Ascending aorta (tissue), 2 donors: ENCODE results near the gene ZBTB4. TPM values are rescaled to one million over a fixed set of nuclear protein-coding genes. Genes with fewer than 3 reads are reported as not detected.

Experiments used
- DNase-seq, 2 donors: peaks; one replicate each; pipeline ENCODE4 v3.0.0-alpha.2; 2019; ENCODE audit warnings: low spot score in 2 of 2
- H3K27ac ChIP-seq, 2 donors: fragments of 200-600 bp; sonication (generic); one replicate each; pipeline ENCODE4 v1.5.1; 2016 to 2017; ENCODE audit warnings: mild to moderate bottlenecking in 1 of 2
- H3K27me3 ChIP-seq: fragments of 200-600 bp; sonication (generic); one replicate; pipeline ENCODE4 v1.5.1; 2017
- H3K36me3 ChIP-seq, 2 donors: fragments of 200-600 bp; sonication (generic); one replicate each; pipeline ENCODE4 v1.5.1; 2016
- H3K4me1 ChIP-seq, 2 donors: fragments of 200-600 bp; sonication (generic); one replicate each; pipeline ENCODE4 v1.5.1; 2016 to 2017; ENCODE audit warnings: mild to moderate bottlenecking in 1 of 2
- H3K4me3 ChIP-seq, 2 donors: fragments of 200-600 bp; sonication (generic); one replicate each; pipeline ENCODE4 v1.5.1; 2016 to 2017; ENCODE audit warnings: mild to moderate bottlenecking in 1 of 2
- H3K9me3 ChIP-seq, 2 donors: fragments of 200-600 bp; sonication (generic); one replicate each; pipeline ENCODE4 v1.5.1; 2016
- intact Hi-C: fragments of 100-400 bp; cut with DNase I; formaldehyde crosslinking; loops from one replicate; pipeline ENCODE4 v1.15.1; 2023
- total RNA-seq: library from RNA; depleted of rRNA; stranded (reverse); fragments of >200 nt; gene quantifications from one replicate; pipeline ENCODE4 v1.1.0, GENCODE V29; 2016
- TF ChIP-seq, protein P1 (sequence below), 3 experiments: fragments of 200-600 bp in 2 of 3; fragments of 450-650 bp in 1 of 3; sonication (generic) in 2 of 3; IDR thresholded peaks; one replicate each; pipeline ENCODE4 v1.5.1; 2016 to 2019; ENCODE audit warnings: antibody characterized with exemption in 3 of 3, mild to moderate bottlenecking in 1 of 3, moderate library complexity in 1 of 3

The ZBTB4 gene
- total RNA-seq, 1 donor from 2014 or later: 67.9 TPM

DNA sequence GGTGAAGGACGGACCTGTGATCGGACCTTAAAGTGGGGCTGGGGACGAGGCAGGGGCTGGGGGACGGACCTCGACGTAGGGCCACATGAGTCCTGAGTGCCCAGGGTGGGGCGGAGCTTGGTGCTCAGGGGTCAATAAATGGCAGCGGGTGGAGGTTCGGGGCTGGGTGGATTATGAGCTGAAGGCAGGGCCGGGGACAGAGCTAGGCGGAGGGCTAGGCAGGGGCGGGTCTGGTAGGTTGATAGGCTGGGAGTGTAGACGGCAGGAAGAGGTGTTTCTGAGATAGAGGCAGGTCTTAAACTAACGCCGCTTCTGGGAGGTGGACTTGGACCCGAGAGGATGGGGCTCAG, 33.8 kb downstream of the ZBTB4 start:
- TF ChIP-seq, protein P1, sequence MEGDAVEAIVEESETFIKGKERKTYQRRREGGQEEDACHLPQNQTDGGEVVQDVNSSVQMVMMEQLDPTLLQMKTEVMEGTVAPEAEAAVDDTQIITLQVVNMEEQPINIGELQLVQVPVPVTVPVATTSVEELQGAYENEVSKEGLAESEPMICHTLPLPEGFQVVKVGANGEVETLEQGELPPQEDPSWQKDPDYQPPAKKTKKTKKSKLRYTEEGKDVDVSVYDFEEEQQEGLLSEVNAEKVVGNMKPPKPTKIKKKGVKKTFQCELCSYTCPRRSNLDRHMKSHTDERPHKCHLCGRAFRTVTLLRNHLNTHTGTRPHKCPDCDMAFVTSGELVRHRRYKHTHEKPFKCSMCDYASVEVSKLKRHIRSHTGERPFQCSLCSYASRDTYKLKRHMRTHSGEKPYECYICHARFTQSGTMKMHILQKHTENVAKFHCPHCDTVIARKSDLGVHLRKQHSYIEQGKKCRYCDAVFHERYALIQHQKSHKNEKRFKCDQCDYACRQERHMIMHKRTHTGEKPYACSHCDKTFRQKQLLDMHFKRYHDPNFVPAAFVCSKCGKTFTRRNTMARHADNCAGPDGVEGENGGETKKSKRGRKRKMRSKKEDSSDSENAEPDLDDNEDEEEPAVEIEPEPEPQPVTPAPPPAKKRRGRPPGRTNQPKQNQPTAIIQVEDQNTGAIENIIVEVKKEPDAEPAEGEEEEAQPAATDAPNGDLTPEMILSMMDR (IDR thresholded peaks at IDR 0.05): no peak
- Histone ChIP-seq H3K27me3 (peaks cover 4% of the 10 kb centered on the region), H3K4me3 (peak overlapping the region; percentile 60 to 62), H3K36me3 (no peaks in the 10 kb centered on the region), H3K27ac (no peak overlapping the region), H3K4me1 (peaks cover 10 to 21% of the 10 kb centered on the region in 2 donors), H3K9me3 (no peaks in the 10 kb centered on the region)
- DNase-seq: no peak
- intact Hi-C loops: no loop called here

DNA sequence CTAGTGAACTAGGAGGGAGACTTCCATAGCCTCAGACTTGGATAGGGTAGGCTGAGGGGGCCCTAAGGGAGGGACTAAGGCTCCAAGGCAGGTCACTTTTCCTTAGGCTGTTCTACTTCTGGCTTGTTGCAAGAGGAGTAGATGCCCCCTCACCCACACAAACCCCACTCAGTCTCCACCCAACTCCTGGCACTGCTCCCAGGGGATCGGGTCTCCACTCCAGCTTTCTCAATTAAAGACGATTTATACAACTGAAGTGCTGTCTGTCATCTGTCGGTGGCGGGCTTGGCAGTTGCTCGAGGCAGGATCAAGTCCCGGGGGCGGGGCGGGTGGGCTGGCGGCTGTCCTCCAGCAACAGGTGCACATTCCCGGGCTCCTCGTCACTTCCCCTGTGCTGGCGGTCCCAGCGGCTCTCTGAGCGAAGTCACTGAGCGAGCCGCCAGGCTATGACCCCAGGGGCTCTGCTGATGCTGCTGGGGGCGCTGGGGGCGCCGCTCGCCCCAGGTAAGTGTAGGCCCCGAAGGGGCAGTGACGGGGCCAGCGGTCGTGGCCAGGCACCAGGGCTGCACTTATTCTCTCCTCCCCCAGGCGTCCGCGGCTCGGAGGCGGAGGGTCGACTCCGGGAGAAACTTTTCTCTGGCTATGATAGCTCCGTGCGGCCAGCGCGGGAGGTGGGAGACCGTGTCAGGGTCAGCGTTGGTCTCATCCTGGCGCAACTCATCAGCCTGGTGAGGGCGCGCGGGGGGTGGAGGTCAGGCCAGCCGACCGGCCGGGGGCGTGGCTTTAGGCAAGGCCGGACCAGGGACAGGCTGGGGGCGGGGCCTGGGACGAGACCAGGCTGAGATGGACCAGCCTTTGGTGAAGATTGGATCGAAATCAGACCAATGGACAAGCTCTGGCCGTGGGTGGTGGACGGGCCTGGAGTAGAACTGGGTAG, 34.5 kb downstream of the ZBTB4 start, which contains the start of gene CHRNB1:
CHRNB1 (plus strand) TSS at position 380 of the 937 bp plus-strand sequence; CDS start at position 447, 67 bp downstream.
- peak; percentile 44 to 84 for DNase-seq
- Histone ChIP-seq H3K27ac (peak within 1 kb of the TSS in 1 of 2 donors; percentile 34), H3K9me3 (no peaks in the 10 kb centered on the region), H3K27me3 (peaks cover 5% of the 10 kb centered on the region), H3K4me3 (peak within 1 kb of the TSS; percentile 60 to 62), H3K4me1 (peaks cover 15 to 27% of the 10 kb centered on the region in 2 donors), H3K36me3 (no peaks in the 10 kb centered on the region)
- intact Hi-C loops: no loop called here
- TF ChIP-seq, protein P1 (IDR thresholded peaks at IDR 0.05): peak in 2 of 3 experiments; percentile 5

DNA sequence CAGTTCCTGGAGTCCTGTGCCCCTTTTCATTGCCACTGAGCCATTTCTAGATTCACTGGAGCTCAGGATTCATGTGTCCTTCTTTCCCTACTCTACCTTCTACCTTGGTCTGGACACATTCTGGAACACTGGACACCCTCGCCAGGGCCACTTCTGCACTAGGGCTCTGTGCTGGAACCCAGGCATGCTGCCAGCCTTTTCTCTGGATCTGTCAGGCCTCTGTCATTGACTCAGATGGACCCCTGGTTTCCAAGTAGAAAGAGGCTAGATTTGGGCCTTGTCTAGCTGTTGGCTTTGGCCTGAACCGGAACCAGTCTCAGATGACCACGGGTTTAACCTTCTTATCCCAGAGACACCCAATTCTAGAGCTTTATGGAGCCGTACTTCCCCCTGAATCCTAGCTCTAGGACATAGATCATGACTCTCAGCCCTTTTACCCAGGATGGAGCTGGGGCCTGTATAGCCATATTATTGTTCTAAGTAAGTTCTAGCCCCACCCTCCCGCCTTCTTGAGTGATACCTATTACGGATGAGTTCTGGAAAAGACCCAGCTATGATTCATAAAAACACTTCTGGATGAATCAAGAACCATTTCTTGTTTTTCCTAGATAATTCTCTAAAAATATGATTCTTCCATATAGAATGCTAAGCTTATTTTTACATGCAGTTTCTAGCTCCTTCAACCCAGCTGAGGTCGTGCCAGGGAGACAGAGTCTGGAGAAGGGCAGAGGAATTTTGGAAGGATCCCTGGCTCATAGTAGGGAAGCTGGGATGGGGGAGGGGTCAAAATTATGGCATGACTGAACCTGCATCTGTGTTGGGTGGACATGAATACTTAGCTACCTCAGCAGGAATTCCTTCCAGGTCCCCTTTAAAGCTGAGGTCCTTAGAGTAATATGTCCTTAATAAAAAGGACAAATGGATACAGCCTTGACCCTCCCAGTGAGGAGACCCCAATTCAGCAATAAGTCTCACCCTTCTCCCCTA, 35.6 kb downstream of the ZBTB4 start:
- Histone ChIP-seq H3K27me3 (peaks cover 16% of the 10 kb centered on the region), H3K36me3 (no peaks in the 10 kb centered on the region), H3K4me3 (no peak overlapping the region), H3K9me3 (no peaks in the 10 kb centered on the region), H3K27ac (peak overlapping the region in 1 of 2 donors; percentile 34), H3K4me1 (peaks cover 15 to 35% of the 10 kb centered on the region in 2 donors)
- TF ChIP-seq, protein P1 (IDR thresholded peaks at IDR 0.05): no peak
- DNase-seq: no peak
- intact Hi-C loops: no loop called here

DNA sequence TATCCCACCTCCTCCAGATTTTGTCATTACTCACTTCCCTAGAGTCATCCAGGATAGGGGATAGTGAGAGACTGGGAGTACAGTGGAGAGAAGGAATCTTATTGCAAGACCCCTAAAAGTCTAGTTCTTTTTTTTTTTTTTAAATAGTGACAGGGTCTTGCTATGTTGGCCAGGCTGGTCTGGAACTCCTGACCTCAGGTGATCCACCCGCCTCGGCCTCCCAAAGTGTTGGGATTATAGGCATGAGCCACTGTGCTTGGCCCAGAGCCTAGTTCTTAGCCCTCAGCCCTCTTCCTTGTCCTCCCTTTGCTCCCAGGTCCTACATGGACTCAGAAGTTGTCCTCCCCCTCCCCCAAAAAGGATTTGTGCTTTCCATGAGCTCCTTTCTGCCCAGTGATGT, 37.3 kb downstream of the ZBTB4 start:
- Histone ChIP-seq H3K27me3 (peaks cover 18% of the 10 kb centered on the region), H3K9me3 (no peaks in the 10 kb centered on the region), H3K36me3 (no peaks in the 10 kb centered on the region), H3K4me3 (no peak overlapping the region), H3K4me1 (peaks cover 18 to 38% of the 10 kb centered on the region in 2 donors), H3K27ac (no peak overlapping the region)
- DNase-seq: no peak
- TF ChIP-seq, protein P1 (IDR thresholded peaks at IDR 0.05): no peak
- intact Hi-C loops: no loop called here

DNA sequence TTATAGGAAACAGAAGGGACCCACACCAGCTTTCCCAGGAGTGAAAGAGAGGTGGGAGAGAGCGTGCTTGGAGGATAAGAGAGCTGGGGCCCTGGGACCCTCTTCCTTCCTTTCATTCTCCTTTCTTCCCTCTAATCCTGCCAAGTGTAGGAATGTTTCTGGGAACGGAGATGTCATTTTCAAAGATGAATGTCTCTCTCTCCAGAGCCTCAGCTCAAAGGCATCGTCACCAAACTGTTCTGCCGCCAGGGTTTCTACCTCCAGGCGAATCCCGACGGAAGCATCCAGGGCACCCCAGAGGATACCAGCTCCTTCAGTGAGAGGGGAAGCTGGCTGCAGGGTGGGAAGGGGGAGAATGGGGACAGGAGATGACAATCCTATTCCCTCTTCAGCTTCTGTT, 38.2 kb downstream of the ZBTB4 start:
- Histone ChIP-seq H3K4me1 (peaks cover 27 to 42% of the 10 kb centered on the region in 2 donors), H3K27me3 (peaks cover 14% of the 10 kb centered on the region), H3K36me3 (no peaks in the 10 kb centered on the region), H3K4me3 (no peak overlapping the region), H3K27ac (no peak overlapping the region), H3K9me3 (no peaks in the 10 kb centered on the region)
- intact Hi-C loops: no loop called here
- no peak for DNase-seq
- TF ChIP-seq, protein P1 (IDR thresholded peaks at IDR 0.05): no peak
